PFSK-1 (cell line): ENCODE results near the gene NOVA1.

ENCODE experiments used
- FOXP2 ChIP-seq: optimal IDR thresholded peaks from 2 replicates; pipeline ENCODE3; 2011; ENCODE audit warnings: borderline replicate concordance, control low read depth, inconsistent platforms; ENCODE audit not compliant: insufficient read depth; ENCODE audit errors: extremely low read length, extremely low read depth
- POLR2AphosphoS5 ChIP-seq: IDR thresholded peaks from 2 replicates; pipeline ENCODE4 v1.6.1; 2012; ENCODE audit warnings: low read depth, mild to moderate bottlenecking, control low read depth, low read length, moderate library complexity
- REST ChIP-seq, 2 experiments: IDR thresholded peaks; 2 replicates each; pipeline versions ENCODE4 v1.6.1 to v1.8.0; 2011 to 2012; ENCODE audit warnings: low read depth in 2 of 2, low read length in 2 of 2, control low read depth in 1 of 2, inconsistent platforms in 1 of 2, mild to moderate bottlenecking in 1 of 2, moderate library complexity in 1 of 2; ENCODE audit not compliant: insufficient read depth in 1 of 2
- SIN3A ChIP-seq: IDR thresholded peaks from 2 replicates; pipeline ENCODE4 v1.6.1; 2012; ENCODE audit warnings: mild to moderate bottlenecking, low read length, moderate library complexity, borderline replicate concordance; ENCODE audit not compliant: insufficient read depth
- TAF1 ChIP-seq: IDR thresholded peaks from 2 replicates; pipeline ENCODE4 v1.6.1; 2012; ENCODE audit warnings: low read length, control low read depth, borderline replicate concordance; ENCODE audit not compliant: insufficient read depth

The NOVA1 gene

DNA sequence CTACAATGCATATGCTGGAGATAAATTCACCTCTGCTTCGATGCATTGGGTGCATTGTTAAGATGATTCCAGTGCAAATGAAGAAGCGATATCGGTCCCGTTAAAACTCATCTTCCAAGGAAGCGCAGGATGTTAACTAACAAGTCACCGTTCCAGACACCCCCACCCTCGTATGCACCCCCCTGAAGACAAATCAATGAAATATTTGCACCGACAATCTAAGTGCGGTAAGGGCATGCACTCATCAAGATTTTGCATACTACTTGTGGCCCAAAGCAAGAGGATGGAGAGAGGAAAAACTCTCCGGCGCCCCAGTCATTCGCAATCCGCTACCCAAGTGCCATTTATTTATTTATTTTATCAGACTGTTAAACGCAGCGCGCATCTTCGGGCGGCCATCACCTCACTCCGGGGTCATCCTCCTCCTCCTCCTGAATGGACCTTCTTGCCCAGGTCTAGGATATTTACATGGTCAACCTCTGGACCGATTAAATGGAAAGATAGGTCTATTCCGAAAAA is 1.2 kb downstream of the NOVA1 start:
- TF ChIP-seq SIN3A = no peak
- no peak for TF ChIP-seq TAF1
- no peak for TF ChIP-seq FOXP2
- TF ChIP-seq POLR2AphosphoS5 = no peak
- no peak for TF ChIP-seq REST (IDR thresholded peaks at IDR 0.05; ENCODE audit: insufficient read depth in 1 of 2, low read depth in 2 of 2, low read length in 2 of 2)

GRCh38 chr14:26595926-26596542 is 1.8 kb downstream of the NOVA1 start:
- TF ChIP-seq REST (IDR thresholded peaks at IDR 0.05; ENCODE audit: insufficient read depth in 1 of 2, low read depth in 2 of 2, low read length in 2 of 2) (no peak), FOXP2 (no peak), POLR2AphosphoS5 (no peak), TAF1 (no peak), SIN3A (no peak)

GRCh38 chr14:26594756-26595545 is 2.9 kb downstream of the NOVA1 start:
- TF ChIP-seq REST (IDR thresholded peaks at IDR 0.05; ENCODE audit: insufficient read depth in 1 of 2, low read depth in 2 of 2, low read length in 2 of 2) (no peak), POLR2AphosphoS5 (no peak), FOXP2 (no peak), SIN3A (no peak), TAF1 (no peak)

- TF ChIP-seq SIN3A = no peak
- no peak for TF ChIP-seq POLR2AphosphoS5
- no peak for TF ChIP-seq TAF1
- no peak for TF ChIP-seq REST (IDR thresholded peaks at IDR 0.05; ENCODE audit: insufficient read depth in 1 of 2, low read depth in 2 of 2, low read length in 2 of 2)
- no peak for TF ChIP-seq FOXP2
These were observed 3.7 kb downstream of the NOVA1 start for GRCh38 chr14:26594148-26594547.
